ENCODE data around the gene TTC33.
"Not testable (repeated sequence)": the region's sequence is repeated elsewhere in the genome, so short reads cannot be mapped to it uniquely, and the experiment has no call there.

TTC33 gene

GRCh38 chr5:40716590-40716989 lies 39.2 kb downstream of the TTC33 start:
- no peak for DNase-seq (ENCODE audit: low read depth)

GRCh38 chr5:40716000-40716399 lies 39.8 kb downstream of the TTC33 start:
- DNase-seq (ENCODE audit: low read depth): no peak

- DNase-seq (ENCODE audit: low read depth): no peak
Measured at GRCh38 chr5:40714001-40714400, 41.8 kb downstream of the TTC33 start.

- not testable (repeated sequence) for DNase-seq (ENCODE audit: low read depth)
Measured at GRCh38 chr5:40710575-40710974, 45.2 kb downstream of the TTC33 start.

GRCh38 chr5:40705484-40705883 lies 50.3 kb downstream of the TTC33 start:
- not testable (repeated sequence) for DNase-seq (ENCODE audit: low read depth)

- not testable (repeated sequence) for DNase-seq (ENCODE audit: low read depth)
Measured at GRCh38 chr5:40702027-40702426, 53.7 kb downstream of the TTC33 start.

GRCh38 chr5:40700116-40700782 lies 55.5 kb downstream of the TTC33 start:
- no peak for DNase-seq (ENCODE audit: low read depth)

- DNase-seq (ENCODE audit: low read depth): no peak
Measured at GRCh38 chr5:40694433-40694832, 61.3 kb downstream of the TTC33 start.

- no peak for DNase-seq (ENCODE audit: low read depth)
Measured at GRCh38 chr5:40691894-40692293, 63.9 kb downstream of the TTC33 start.

GRCh38 chr5:40690267-40690666 lies 65.5 kb downstream of the TTC33 start:
- no peak for DNase-seq (ENCODE audit: low read depth)

GRCh38 chr5:40689438-40689837 lies 66.3 kb downstream of the TTC33 start:
- peak; percentile 93 for DNase-seq (ENCODE audit: low read depth)

GRCh38 chr5:40688996-40689395 lies 66.8 kb downstream of the TTC33 start:
- no peak for DNase-seq (ENCODE audit: low read depth)

- no peak for DNase-seq (ENCODE audit: low read depth)
Measured at GRCh38 chr5:40688127-40688761, 67.5 kb downstream of the TTC33 start.

- DNase-seq (ENCODE audit: low read depth): no peak
Measured at GRCh38 chr5:40687321-40687720, 68.4 kb downstream of the TTC33 start.

GRCh38 chr5:40685976-40686486 lies 69.7 kb downstream of the TTC33 start:
- DNase-seq (ENCODE audit: low read depth): no peak

- no peak for DNase-seq (ENCODE audit: low read depth)
Measured at GRCh38 chr5:40685193-40685592, 70.6 kb downstream of the TTC33 start.

- no peak for DNase-seq (ENCODE audit: low read depth)
Measured at GRCh38 chr5:40683305-40683704, 72.5 kb downstream of the TTC33 start.

- no peak for DNase-seq (ENCODE audit: low read depth)
Measured at GRCh38 chr5:40682154-40683017, 73.4 kb downstream of the TTC33 start.

GRCh38 chr5:40681363-40682153 lies 74.2 kb downstream of the TTC33 start:
- DNase-seq (ENCODE audit: low read depth): no peak

GRCh38 chr5:40680741-40681362 lies 74.9 kb downstream of the TTC33 start:
- no peak for DNase-seq (ENCODE audit: low read depth)

- no peak for DNase-seq (ENCODE audit: low read depth)
Measured at GRCh38 chr5:40679913-40680681, 75.7 kb downstream of the TTC33 start, which contains the start of gene PTGER4. Gene PTGER4, plus strand, starts transcription at chr5:40679915. Its CDS starts 1,079 bp downstream, at chr5:40680994.

Data from non-pigmented ciliary epithelial cell (primary cell).